Upper lobe of left lung (tissue), 4 donors: Measurements from ENCODE around the gene AFF3.

Experiments used
- CTCF ChIP-seq, 6 experiments: fragments of 450-650 bp in 4 of 6; fragments of 200-600 bp in 2 of 6; sonication (generic) in 2 of 6; IDR thresholded peaks; one replicate each; pipeline ENCODE4 v1.5.1; 2016 to 2019; ENCODE audit warnings: antibody characterized with exemption in 6 of 6
- POLR2A ChIP-seq, 4 donors: fragments of 450-650 bp; IDR thresholded peaks; one replicate each; pipeline ENCODE4 v1.5.1; 2016 to 2017; ENCODE audit warnings: antibody characterized with exemption in 4 of 4, mild to moderate bottlenecking in 2 of 4

GRCh38 chr2:99648178-99648844 lies 494.1 kb downstream of the AFF3 start:
- TF ChIP-seq POLR2A (IDR thresholded peaks at IDR 0.05) = no peak
- TF ChIP-seq CTCF (IDR thresholded peaks at IDR 0.05) = no peak
